GM21619 (cell line): ENCODE results near the gene CARD9.
"Not testable (repeated sequence)": the region's sequence is repeated elsewhere in the genome, so short reads cannot be mapped to it uniquely, and the experiment has no call there.

Source experiments
- ATAC-seq: cut with Tn5 transposase; IDR thresholded peaks from one replicate; pipeline ENCODE4 v1.9.1; 2021; ENCODE audit not compliant: unreplicated experiment

CARD9 gene

DNA sequence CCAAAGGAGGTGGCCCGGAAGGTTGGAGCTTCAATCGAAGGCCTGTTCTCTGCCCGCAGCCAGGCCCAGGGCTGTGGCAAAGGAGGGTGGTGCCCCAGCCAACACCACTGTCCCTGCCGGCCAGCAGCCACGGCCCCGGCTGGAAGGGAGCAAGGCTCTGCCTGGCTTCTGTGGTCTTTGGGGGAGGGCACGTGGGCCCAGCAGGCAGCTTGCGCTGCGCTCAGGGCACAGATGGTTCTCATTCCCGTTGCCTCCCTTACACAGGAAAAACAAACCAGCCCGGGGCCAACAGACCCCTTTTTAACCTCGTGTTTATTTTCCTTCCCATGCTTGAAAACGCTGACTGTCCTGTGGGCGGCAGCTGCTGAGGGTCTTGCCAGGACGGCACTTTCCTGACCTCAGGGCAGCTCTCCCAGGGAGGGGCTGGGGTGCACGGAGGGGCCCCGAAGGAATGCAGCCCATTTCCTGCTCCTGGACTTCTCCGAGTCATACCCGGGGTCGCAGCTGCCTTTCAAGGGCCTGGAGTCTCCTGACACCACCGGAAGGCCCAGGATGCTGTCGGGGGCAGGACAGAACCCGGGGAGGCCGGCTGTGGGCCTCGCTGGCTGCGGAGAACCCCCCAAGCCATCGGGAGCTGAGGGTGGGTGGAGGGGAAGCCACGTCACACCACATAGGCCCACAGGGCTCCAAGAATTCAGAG is 47.3 kb downstream of the CARD9 start:
- ATAC-seq: no peak

DNA sequence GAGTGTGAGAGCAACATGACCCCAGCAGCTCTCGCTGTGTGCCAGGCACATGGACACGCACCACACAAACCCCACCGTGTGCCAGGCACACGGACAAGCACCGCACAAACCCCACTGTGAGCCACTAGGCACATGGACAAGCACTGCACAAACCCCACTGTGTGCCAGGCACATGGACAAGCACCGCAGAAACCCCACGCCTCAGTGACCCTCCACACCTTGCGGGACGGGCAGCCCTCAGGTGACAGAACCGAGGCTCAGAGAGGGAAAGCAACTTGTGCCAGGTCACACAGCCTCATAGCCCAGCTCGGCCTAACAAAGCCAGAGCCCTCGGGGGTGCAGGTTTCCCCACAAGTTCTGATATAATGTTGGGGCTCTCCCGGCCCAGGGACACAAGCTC is 48.1 kb downstream of the CARD9 start:
- ATAC-seq: no peak

GRCh38 chr9:136324501-136325300 is 48.8 kb downstream of the CARD9 start:
- ATAC-seq: no peak

- ATAC-seq: no peak
Measured at GRCh38 chr9:136323371-136323789, 50.1 kb downstream of the CARD9 start.

DNA sequence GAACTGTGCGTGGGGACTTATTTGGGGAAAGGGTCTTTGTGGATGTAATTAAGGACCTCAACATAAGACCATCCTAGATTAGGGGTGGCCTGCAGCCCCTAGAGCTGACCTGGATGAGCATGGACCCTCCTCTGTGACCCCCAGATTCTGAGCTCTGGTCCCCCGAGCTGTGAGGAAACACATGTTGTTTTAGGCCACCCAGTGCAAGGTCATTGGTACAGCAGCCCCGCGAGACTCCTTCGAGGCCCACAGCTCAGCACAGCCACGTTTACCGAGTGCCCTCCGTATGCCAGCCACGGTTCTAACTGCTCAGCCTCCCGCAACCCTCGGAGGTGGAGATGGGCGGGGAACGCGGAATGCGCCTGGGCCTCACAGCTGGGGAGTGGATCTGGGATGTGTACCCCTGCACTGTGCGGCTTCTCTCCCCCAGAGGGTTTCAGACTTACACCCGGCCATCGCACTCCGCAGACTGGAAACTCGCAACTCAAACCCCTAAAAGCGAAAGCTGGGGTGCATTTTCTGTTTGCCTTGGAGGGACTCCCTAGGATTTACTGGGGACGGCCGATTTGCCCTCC is 50.6 kb downstream of the CARD9 start:
- ATAC-seq: no peak

DNA sequence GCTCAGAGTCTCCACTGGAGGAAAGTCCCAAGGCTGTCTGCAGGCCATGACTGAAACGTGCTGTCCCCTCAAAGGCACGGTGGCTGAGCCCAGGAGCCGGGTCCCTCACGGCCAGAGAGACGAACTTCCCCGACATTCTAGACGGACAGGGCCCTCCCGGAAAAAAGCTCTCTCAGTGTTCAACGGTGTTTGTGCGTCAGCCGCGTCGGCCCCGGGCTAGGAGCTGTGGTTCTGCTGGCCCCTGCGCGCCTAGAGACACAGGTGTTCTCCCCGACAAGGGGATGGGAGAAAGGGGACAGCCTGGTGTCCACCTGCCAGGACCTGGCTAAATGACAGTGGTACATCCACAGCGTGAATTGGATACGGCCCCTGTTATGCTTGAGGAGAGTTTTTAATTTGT is 51.9 kb downstream of the CARD9 start:
- no peak for ATAC-seq

- ATAC-seq: not testable (repeated sequence)
Measured at GRCh38 chr9:136320972-136321371, 52.5 kb downstream of the CARD9 start.

DNA sequence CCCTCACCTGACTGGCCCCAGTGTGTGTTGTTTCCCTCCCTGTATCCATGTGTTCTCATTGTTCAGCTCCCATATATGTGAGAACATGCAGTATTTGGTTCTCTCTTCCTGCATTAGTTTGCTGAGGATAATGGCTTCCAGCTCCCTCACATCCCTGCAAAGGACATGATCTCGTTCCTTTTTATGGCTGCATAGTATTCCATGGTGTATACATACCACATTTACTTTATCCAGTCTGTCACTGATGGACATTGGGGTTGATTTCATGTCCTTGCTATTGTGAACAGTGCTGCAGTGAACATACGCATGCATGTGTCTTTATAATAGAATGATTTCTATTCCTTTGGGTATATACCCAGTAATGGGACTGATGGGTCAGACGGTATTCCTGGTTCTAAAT is 53.5 kb downstream of the CARD9 start:
- ATAC-seq: not testable (repeated sequence)

GRCh38 chr9:136319244-136319643 is 54.2 kb downstream of the CARD9 start:
- not testable (repeated sequence) for ATAC-seq

DNA sequence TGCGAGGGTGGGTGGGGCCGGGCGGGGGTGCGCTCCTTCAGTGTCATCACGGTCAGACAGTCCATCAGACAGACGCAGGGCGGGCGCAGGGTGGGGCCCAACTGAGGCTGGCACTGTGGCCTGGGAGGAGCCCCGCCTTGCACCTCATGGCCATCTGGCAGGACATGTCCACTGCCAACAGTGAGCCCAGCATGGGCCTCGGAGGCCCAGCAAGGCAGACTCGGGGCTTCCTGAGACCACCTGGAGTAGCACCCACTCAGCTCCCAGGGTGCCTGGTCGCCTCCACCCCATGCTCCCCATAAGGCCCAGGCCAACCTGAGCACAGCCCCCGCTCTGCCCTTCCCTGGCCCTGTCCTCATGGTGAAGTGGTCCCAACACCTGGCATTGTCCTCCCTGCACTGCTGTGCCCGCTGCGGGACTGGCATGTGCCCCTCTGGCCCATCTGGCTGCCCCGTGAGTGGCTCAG is 54.7 kb downstream of the CARD9 start:
- ATAC-seq: no peak

GRCh38 chr9:136318111-136318775 is 55.2 kb downstream of the CARD9 start:
- no peak for ATAC-seq

GRCh38 chr9:136317695-136318094 is 55.8 kb downstream of the CARD9 start:
- no peak for ATAC-seq

DNA sequence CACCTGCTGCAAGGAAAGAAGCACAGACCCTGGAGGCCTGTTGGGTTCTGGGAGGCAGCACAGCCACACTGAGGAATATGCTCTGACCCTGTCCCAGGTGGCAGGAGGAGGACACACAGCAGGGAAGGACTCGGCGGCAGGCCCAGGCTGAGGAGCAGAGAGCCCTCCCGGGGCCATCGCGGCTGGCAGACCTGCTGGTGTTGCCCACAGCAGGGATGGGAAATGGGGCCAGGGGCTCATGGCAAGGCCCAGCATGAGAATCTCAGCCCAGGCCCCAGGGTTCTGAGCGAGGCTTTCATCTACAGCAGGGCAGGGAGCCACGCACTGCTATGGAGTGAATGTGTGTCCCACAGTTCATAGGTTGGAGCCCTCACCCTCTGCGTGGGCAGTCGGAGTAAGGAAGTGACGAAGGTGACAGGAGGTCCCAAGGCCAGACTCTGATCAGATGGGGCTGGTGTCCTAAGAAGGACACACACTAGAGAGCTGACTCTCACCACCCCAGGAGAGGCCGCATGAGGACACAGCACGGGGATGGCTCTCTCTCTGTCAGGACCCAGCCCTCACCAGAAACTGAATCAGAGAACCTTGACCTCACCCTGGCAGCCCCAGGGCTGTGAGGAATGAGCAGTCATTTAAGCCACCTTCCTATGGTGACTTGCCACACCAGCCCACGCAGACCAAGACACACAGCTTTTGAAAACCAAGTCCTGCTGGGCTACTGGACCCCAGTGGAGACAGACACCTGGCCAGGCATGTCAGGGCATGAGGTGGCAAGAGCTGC is 56.4 kb downstream of the CARD9 start:
- ATAC-seq: no peak

- ATAC-seq: no peak
Measured at GRCh38 chr9:136316271-136316751, 57.2 kb downstream of the CARD9 start.

DNA sequence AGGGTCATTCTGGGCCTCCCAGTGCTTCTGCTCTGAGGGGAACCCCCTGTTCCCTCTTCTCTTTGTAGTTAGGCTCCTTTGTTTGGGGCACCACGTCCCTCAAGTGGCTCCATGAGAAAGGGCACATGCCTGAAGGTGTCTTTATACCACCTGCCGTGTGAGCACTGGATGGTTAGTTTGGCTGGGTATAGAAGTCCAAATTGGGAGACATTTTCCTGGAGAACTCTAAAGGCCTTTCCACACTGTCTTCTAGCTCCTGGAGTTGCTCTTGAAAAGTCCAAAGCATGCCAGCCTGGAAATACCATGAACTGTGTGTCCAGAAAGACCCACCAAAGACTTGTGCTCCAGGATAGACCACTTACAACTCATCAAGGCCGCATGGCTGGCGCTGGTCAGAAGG is 58.5 kb downstream of the CARD9 start:
- no peak for ATAC-seq

- no peak for ATAC-seq
Measured at GRCh38 chr9:136314056-136314416, 59.4 kb downstream of the CARD9 start.
